H1 (cell line): ENCODE data around the gene EFCAB6. TPM values are rescaled to one million over a fixed set of nuclear protein-coding genes. Genes with fewer than 3 reads are reported as not detected.

Source experiments
- ATF2 ChIP-seq: IDR thresholded peaks from 2 replicates; pipeline ENCODE4 v1.6.1; 2012; ENCODE audit warnings: low read length, inconsistent platforms
- BACH1 ChIP-seq: IDR thresholded peaks from 2 replicates; pipeline ENCODE4 v1.6.1; 2012; ENCODE audit warnings: low read length, improper control_type of control experiment
- CHD7 ChIP-seq: fragments of 300-600 bp; sonication (generic); IDR thresholded peaks from 2 replicates; pipeline ENCODE4 v1.7.1; 2012; ENCODE audit warnings: low read length, moderate library complexity, mild to moderate bottlenecking, inconsistent platforms; ENCODE audit not compliant: insufficient replicate concordance
- CTBP2 ChIP-seq: IDR thresholded peaks from 2 replicates; pipeline ENCODE4 v1.7.0; 2011; ENCODE audit warnings: borderline replicate concordance, mild to moderate bottlenecking, moderate library complexity, mixed read lengths, low read length; ENCODE audit not compliant: insufficient read depth, insufficient read length
- GABPA ChIP-seq: IDR thresholded peaks from 2 replicates; pipeline ENCODE4 v1.6.1; 2011; ENCODE audit warnings: mild to moderate bottlenecking, low read length, moderate library complexity, borderline replicate concordance; ENCODE audit not compliant: insufficient read depth
- SAP30 ChIP-seq: fragments of 300-600 bp; sonication (generic); IDR thresholded peaks from 2 replicates; pipeline ENCODE4 v1.7.1; 2012; ENCODE audit warnings: low read length, moderate library complexity, mild to moderate bottlenecking, inconsistent platforms; ENCODE audit not compliant: insufficient read depth, insufficient replicate concordance
- SIX5 ChIP-seq: IDR thresholded peaks from 2 replicates; pipeline ENCODE4 v1.6.1; 2011; ENCODE audit warnings: mild to moderate bottlenecking, low read depth, low read length
- YY1 ChIP-seq: IDR thresholded peaks from 2 replicates; pipeline ENCODE4 v1.6.1; 2011; ENCODE audit warnings: low read depth, mild to moderate bottlenecking, low read length
- polyA plus RNA-seq, 7 experiments: library from polyadenylated mRNA; depleted of rRNA in 3 of 7; stranded (reverse) in 5 of 7; unstranded in 2 of 7; fragments of >200 nt in 5 of 7; fragments of 200-250 nt in 2 of 7; gene quantifications; 1 replicate in 5 of 7; 2 replicates in 1 of 7; 4 replicates in 1 of 7; pipeline versions ENCODE4 v1.2.1 to v1.2.3, GENCODE V29; 2011 to 2013; ENCODE audit warnings: missing spikeins in 2 of 7, mixed read lengths in 2 of 7
- total RNA-seq: library from RNA; stranded (reverse); fragmentation: NEBNext Ultra II Directional; extraction: Animal tissue kit (Norgen Biotek cat#: 25700); gene quantifications from 2 replicates; pipeline ENCODE4 v1.2.1, GENCODE V29; 2021

Gene EFCAB6
- total and polyA plus RNA-seq, 2 of the 8 experiments (the other 6 are each of a cell fraction or from before 2014, with no cell fraction given): 0.32 to 1.7 TPM

- TF ChIP-seq CHD7 (no peak), CTBP2 (no peak), GABPA (peak; percentile 93), ATF2 (0 out of 2 replicates have a peak, but pooled peaks have one; percentile 27), SAP30 (peak; percentile 2), BACH1 (no peak), SIX5 (no peak), YY1 (0 out of 2 replicates have a peak, but pooled peaks have one; percentile 6)
Observed at GRCh38 chr22:43812149-43812842, at the start of gene EFCAB6 (continued).
